GM19372 (cell line): ENCODE measurements around the gene MAGEL2.

ENCODE experiments used
- ATAC-seq: cut with Tn5 transposase; IDR thresholded peaks from one replicate; pipeline ENCODE4 v1.9.1; 2021; ENCODE audit warnings: mild to moderate bottlenecking, low read depth, moderate library complexity; ENCODE audit not compliant: unreplicated experiment

MAGEL2 gene

GRCh38 chr15:23647421-23648370 lies at the start of gene MAGEL2:
TSS of gene MAGEL2 (minus strand) at chr15:23647867. CDS start at chr15:23647742, 125 bp downstream.
- no peak for ATAC-seq

DNA sequence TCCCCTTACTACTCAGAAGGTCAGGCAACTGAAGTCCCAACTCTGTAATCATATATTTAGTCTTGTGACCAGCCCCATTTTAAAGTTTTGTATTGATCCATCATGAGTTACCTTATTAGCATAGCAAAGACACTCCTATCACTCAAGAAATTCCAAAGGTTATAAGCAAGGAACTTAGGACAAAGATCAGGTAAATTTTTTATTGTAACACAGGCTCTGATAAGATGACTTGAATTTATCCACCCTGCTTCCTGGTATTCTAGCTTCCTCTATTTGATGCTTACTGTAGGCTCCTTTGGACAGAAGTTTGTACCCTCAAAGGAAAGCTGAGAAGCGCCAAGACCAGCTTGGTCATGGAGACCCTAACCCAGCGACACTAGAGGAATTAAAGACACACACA lies 47.6 kb upstream of the MAGEL2 start:
- no peak for ATAC-seq

GRCh38 chr15:23694592-23694991 lies 46.9 kb upstream of the MAGEL2 start:
- no peak for ATAC-seq

GRCh38 chr15:23690450-23690852 lies 42.8 kb upstream of the MAGEL2 start:
- ATAC-seq = no peak

DNA sequence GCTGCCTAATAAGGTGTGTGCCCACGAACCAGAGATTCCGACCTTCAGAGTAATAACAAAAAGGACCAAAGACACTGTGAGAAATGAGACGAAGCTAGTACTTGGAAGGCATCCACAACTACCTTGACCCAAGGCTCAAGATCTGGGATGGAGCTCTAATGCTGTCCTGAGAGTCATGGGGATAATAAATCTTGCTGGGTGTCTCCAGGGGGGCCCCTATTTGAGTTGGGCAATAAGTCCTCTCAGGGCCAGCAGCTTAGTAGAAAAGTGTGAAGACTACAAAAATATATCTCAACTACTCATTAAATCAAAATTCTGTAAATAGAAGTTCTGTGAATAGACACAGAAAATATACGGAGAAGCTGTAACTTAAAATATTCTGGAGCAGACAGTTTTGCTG lies 42.3 kb upstream of the MAGEL2 start:
- ATAC-seq = no peak

- no peak for ATAC-seq
These were observed 39.4 kb upstream of the MAGEL2 start, which contains the start of gene NDN for GRCh38 chr15:23687143-23687470. TSS of gene NDN (minus strand) at chr15:23687305. CDS start at chr15:23687217, 88 bp downstream.

DNA sequence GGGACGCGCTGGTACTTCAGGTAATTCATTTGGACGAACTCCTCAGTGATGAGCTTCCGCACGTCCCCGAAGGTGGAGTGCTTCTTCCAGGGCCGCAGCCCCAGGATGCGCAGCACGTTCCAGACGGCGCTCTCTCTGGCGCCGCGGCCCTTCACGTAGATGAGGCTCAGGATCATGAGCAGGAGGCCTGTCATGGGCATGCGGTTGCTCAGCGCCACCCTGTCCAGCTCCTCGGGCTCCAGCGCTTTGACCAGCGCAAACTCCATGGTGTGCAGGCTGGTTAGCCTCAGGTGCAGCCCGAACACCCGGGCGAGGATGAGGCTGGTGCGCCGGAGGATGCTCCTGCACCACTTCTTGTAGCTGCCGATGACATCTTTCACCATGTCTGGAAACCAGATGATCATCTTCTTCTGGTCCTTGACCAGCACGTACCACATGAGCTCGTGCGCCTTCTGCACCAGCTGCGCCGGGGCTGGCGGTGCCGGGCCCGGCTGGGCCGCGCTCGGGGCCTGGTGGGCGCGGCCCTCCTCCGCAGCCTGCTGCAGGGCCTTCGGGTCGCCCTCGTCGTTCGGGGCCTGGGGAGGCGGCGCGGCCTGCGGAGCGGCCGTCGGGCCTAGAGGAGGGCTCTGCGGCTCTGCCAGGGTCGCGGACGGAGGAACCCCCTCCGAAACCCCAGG lies 38.9 kb upstream of the MAGEL2 start:
- ATAC-seq = no peak

DNA sequence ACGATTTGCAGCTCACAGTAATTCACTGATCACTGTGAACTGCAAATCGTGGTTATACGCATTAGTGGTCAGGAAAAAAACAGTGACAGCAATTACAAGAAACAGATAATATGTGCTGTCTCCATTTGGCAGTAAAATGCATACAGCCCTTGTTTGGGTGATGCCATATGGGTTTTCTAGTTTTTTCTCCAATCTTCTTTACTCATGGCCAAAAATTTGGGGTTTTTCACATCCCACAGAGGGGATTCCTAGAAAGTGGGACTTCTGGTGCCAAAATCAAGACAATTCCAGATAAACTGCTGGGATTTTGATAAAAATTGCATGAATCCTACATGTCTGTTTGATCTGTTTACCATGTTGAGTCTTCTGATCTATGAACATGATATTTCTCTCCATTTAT lies 23.8 kb upstream of the MAGEL2 start:
- no peak for ATAC-seq

DNA sequence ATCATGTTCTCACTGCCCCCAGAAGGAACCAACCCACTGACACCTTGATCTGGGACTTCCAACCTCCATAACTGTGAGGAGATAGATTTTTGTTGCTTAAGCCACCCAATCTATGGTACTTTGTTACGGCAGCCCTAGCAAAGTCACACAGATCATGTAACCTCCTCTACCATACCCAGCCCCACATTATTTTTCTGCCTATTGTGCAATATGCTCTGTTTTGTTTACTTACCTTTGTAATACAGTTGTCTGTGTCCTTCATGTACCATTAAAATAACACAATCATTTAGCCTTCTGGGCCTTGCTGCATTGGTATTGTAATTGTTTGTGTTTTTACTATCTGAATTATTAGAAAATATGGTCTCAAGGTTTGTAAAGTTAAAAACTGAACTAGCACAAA lies 23.3 kb upstream of the MAGEL2 start:
- no peak for ATAC-seq

- ATAC-seq = no peak
These were observed 15.6 kb upstream of the MAGEL2 start for GRCh38 chr15:23663232-23663631.

GRCh38 chr15:23648920-23649515 lies 1.4 kb upstream of the MAGEL2 start:
- no peak for ATAC-seq

GRCh38 chr15:23647001-23647295 lies 719 bp downstream of the MAGEL2 start:
- ATAC-seq = no peak

DNA sequence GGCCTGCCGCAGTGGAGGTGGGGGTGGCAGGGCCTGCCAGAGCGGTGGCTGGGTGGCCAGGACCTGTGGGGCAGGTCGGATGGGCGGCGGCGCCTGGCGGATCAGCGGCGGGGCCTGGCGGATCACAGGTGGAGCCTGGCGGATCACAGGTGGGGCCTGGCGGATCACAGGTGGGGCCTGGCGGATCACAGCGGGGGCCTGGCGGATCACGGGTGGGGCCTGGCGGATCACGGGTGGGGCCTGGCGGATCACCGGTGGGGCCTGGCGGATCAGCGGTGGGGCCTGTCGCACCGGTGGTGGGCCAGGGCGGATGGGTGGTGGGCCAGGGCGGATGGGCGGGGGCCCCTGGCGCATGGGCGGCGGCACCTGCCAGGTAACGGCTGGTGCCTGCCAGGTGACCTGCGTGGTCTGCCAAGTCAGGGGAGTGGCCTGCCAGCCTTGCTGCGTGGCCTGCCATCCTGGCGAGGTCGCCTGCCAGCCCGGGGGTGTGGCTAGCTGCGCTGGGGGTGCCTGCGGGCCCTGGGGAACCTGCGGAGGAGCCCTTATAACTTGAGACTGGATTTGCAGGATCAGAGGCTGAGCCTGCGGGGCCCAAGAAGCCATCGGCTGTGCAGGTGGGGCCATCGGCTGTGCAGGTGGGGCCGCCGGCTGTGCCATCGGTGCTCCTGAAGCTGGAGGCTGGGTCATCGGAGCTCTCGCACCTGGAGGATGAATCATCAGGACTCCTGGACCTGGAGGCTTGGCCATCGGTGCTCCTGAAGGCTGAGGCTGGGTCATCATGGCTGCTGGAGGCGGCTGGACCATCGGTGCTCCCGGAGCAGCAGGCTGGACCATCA lies 1.3 kb downstream of the MAGEL2 start:
- ATAC-seq = no peak

DNA sequence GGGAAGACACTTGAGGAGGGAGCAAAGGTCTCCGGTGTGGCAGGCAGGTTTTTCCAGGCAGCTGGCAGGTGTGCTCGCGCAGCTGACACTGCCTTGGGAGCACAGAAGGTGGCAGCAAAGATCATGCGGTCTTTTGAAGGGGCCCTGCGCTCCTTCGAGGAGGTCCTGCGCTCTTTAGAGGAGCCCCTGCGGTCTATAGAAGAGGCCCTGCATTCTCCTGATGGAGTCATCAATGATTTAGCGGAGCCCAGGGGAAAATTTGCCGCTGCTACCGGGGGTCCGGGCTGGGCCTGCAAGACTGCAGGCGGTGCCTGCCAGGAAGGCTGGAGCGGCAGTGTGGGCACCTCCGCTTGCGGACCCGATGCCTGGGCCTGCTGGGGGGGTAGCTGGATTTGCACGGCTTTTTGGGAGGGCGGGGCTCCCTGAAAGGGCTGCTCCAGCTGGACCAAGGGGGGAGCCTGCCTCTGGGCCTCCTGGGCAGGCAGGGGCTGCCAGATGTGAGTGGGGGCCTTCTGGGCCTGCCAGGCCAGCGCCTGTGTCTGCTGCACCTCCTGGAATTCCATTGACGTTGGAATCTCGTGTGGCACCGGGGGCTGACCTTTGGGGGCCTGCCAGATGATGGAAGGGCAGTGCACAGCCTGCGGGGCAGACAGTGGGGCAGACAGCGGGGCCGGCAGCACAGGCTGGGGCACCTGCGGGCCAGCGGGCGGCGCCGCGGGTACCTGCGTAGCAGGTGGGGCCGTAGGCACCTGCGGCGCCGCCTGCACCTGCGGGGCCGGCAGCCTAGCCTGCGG lies 2.1 kb downstream of the MAGEL2 start:
- no peak for ATAC-seq

GRCh38 chr15:23644829-23645228 lies 2.8 kb downstream of the MAGEL2 start:
- no peak for ATAC-seq

DNA sequence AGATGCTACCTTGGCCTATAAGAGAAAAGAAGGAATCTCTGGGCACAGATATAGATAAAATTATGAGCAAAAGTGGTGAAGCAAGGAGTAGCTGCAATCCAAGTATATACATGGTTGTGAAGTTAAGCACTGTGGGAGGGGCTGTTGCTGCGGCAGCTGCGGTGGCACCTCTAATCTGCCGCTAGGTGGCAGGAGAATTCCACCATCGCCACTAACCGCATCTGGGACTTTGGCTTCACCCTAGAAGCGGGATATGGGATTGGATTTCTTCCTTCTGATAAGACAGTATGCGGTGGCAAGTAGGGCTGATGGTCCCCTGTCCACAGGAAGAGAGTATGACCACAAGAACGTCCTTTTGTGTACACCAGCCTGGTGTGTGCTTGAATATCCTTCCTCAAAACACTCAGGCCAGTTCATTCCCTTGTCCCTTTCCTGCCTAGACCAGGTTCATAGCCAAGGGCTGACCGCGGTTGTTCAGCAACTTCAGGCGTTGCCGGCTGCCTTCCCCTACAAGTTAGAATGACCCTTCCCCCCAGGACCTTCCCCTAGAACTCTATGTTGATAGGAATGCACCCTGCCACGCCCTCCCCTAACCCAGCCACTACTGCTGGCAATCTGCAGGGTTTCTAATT lies 5.1 kb downstream of the MAGEL2 start:
- no peak for ATAC-seq

GRCh38 chr15:23634181-23634580 lies 13.5 kb downstream of the MAGEL2 start:
- no peak for ATAC-seq

DNA sequence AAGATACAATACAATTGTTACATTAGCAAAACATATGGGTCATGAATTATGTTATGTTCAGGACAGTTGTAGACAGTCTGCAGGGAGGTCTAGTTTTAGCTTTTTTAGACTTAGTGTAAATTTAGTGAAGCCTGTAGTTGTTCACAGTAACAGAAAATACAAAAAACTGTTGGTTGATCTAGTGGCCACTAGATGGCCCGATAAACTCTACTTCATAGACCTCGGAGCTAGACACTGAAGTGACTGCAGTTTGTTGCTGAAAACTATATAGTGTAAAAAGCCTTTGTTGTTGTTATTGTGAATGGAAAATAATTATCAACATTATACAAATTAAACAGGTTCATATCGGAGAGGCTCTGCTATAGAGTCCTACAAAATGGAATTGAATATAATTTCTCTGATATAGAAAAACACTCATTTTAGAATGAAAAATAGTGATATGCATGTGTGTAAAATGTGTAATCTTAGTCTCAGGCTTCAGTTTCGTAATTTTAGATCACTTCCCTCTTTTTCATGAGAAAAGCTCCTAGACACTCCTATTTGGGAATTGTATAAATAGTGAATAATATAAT lies 18.3 kb downstream of the MAGEL2 start:
- no peak for ATAC-seq

- no peak for ATAC-seq
These were observed 18.9 kb downstream of the MAGEL2 start for GRCh38 chr15:23628612-23629233.
